ENCODE data around the gene PCGF2.

DNA sequence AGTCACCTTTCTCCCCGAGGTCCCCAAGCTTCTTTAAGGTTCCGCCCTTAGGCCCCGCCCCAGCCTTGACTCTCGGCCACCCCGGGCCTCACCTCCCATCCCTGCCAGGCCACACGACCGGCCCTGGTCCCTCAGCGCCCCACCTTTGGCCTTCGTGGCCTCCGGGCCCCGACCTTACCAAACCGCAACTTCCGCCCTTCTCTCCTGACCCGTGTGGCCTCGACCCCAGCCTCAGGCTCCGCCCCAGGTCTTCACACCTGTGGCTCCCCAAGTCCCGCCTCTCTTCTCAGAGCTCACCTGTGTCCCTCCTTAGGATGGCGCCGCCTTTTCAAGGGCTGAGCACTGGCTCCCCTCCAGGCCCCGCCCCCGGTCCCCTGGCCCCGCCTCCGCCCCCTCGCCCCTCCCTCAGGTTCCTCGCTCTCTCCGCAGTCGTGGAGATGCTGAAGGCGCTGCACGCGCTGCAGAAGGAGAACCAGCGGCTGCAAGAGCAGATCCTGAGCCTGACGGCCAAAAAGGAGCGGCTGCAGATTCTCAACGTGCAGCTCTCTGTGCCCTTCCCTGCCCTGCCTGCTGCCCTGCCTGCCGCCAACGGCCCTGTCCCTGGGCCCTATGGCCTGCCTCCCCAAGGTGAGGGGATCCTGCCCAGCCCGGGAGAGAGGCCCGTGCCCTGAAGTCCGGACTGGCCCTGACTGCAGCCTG is 28.0 kb downstream of the PCGF2 start:
- TF ChIP-seq RFX5 (IDR thresholded peaks at IDR 0.05; ENCODE audit: borderline replicate concordance, low read depth, low read length), result no peak
- TF ChIP-seq RXRA (IDR thresholded peaks at IDR 0.05; ENCODE audit: insufficient read depth, low read depth, low read length), result no peak
- no peak for TF ChIP-seq BACH1 (IDR thresholded peaks at IDR 0.05; ENCODE audit: low read length)
- TF ChIP-seq CTCF (IDR thresholded peaks at IDR 0.05; ENCODE audit: control extremely low read depth in 1 of 3, insufficient read depth in 1 of 3, low read depth in 1 of 3, low read length in 3 of 3), result no peak
- TF ChIP-seq SIN3A (conservative IDR thresholded peaks at IDR 0.05 in 1 of 2, IDR thresholded peaks at IDR 0.05 in 1 of 2; ENCODE audit: low read depth in 1 of 2, low read length in 2 of 2), result no peak
- no peak for TF ChIP-seq CTBP2 (IDR thresholded peaks at IDR 0.05; ENCODE audit: borderline replicate concordance, insufficient read depth, insufficient read length, low read length)
- no peak for TF ChIP-seq GABPA (IDR thresholded peaks at IDR 0.05; ENCODE audit: borderline replicate concordance, insufficient read depth, low read length)
- no peak for TF ChIP-seq POLR2AphosphoS5 (IDR thresholded peaks at IDR 0.05; ENCODE audit: low read depth, low read length)
- TF ChIP-seq, protein P1, sequence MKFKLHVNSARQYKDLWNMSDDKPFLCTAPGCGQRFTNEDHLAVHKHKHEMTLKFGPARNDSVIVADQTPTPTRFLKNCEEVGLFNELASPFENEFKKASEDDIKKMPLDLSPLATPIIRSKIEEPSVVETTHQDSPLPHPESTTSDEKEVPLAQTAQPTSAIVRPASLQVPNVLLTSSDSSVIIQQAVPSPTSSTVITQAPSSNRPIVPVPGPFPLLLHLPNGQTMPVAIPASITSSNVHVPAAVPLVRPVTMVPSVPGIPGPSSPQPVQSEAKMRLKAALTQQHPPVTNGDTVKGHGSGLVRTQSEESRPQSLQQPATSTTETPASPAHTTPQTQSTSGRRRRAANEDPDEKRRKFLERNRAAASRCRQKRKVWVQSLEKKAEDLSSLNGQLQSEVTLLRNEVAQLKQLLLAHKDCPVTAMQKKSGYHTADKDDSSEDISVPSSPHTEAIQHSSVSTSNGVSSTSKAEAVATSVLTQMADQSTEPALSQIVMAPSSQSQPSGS (IDR thresholded peaks at IDR 0.05; ENCODE audit: low read length), result no peak
- TF ChIP-seq SIX5 (IDR thresholded peaks at IDR 0.05; ENCODE audit: low read depth, low read length), result no peak
- TF ChIP-seq TAF1 (IDR thresholded peaks at IDR 0.05; ENCODE audit: low read depth, low read length), result no peak
